Fibroblast of lung (primary cell): ENCODE measurements around the gene CAPZA2. TPM values are rescaled to one million over a fixed set of nuclear protein-coding genes. Genes with fewer than 3 reads are reported as not detected.

Experiments used
- DNase-seq, 2 donors: peaks; one replicate each; pipeline versions ENCODE4 v3.0.0 to v3.0.0-alpha.2; 2010; ENCODE audit warnings: low read depth in 2 of 2
- H2AFZ ChIP-seq: 2 replicates; pipeline ENCODE4 v1.5.1; 2012; ENCODE audit warnings: low read length, control low read depth, inconsistent platforms
- H3K27ac ChIP-seq: 2 replicates; pipeline ENCODE4 v1.5.1; 2011; ENCODE audit warnings: low read length, control low read depth; ENCODE audit not compliant: insufficient read depth
- H3K27me3 ChIP-seq: 2 replicates; pipeline ENCODE4 v1.5.1; 2011; ENCODE audit warnings: mild to moderate bottlenecking, low read length; ENCODE audit not compliant: control insufficient read depth, insufficient read depth
- H3K36me3 ChIP-seq: 2 replicates; pipeline ENCODE4 v1.5.1; 2011; ENCODE audit warnings: low read length; ENCODE audit not compliant: control insufficient read depth, insufficient read depth
- H3K4me1 ChIP-seq: 2 replicates; pipeline ENCODE4 v1.5.1; 2011; ENCODE audit warnings: low read length; ENCODE audit not compliant: control insufficient read depth, insufficient read depth; ENCODE audit errors: extremely low read depth
- H3K4me2 ChIP-seq: 2 replicates; pipeline ENCODE4 v1.5.1; 2011; ENCODE audit warnings: low read length, control low read depth; ENCODE audit not compliant: insufficient read depth; ENCODE audit errors: extremely low read depth
- H3K4me3 ChIP-seq, 4 experiments: fragments of 200-600 bp in 1 of 4; sonication (generic) in 1 of 4; replicated peaks in 1 of 4; 2 replicates each; pipeline ENCODE4 v1.5.1; 2011 to 2016; ENCODE audit warnings: low read length in 4 of 4, low read depth in 3 of 4, mild to moderate bottlenecking in 3 of 4, control low read depth in 2 of 4, inconsistent platforms in 1 of 4, mixed read lengths in 1 of 4; ENCODE audit not compliant: insufficient read depth in 1 of 4; ENCODE audit errors: control extremely low read depth in 1 of 4
- H3K79me2 ChIP-seq: 2 replicates; pipeline ENCODE4 v1.5.1; 2012; ENCODE audit warnings: mild to moderate bottlenecking, low read length, inconsistent platforms; ENCODE audit not compliant: control insufficient read depth, insufficient read depth
- H3K9ac ChIP-seq: 2 replicates; pipeline ENCODE4 v1.5.1; 2011; ENCODE audit warnings: mild to moderate bottlenecking, low read length, control low read depth; ENCODE audit not compliant: insufficient read depth
- H3K9me3 ChIP-seq: 2 replicates; pipeline ENCODE4 v1.5.1; 2012; ENCODE audit warnings: low read depth, low read length; ENCODE audit not compliant: control insufficient read depth, insufficient read depth
- H4K20me1 ChIP-seq: 2 replicates; pipeline ENCODE4 v1.5.1; 2011; ENCODE audit warnings: low read length; ENCODE audit not compliant: control insufficient read depth, insufficient read depth; ENCODE audit errors: extremely low read depth
- EZH2 ChIP-seq: IDR thresholded peaks from 2 replicates; pipeline ENCODE4 v1.5.1; 2012; ENCODE audit warnings: low read length, control low read depth, mild to moderate bottlenecking; ENCODE audit errors: missing control alignments
- polyA plus RNA-seq, 2 donors: library from polyadenylated mRNA; depleted of rRNA in 1 of 2; stranded (reverse) in 1 of 2; unstranded in 1 of 2; fragments of >200 nt; gene quantifications; 2 replicates each; pipeline ENCODE4 v1.2.1, GENCODE V29; 2011 to 2012; ENCODE audit warnings: missing spikeins in 1 of 2
- total RNA-seq: library from RNA; depleted of rRNA; stranded (reverse); fragments of >200 nt; gene quantifications from 2 replicates; pipeline ENCODE4 v1.2.1, GENCODE V29; 2014
- TF ChIP-seq, protein P1 (sequence below), 2 donors: IDR thresholded peaks in 1 of 2; conservative IDR thresholded peaks in 1 of 2; 1 replicate in 1 of 2; 2 replicates in 1 of 2; pipeline ENCODE4 v1.5.1; 2011 to 2012; ENCODE audit warnings: low read length in 2 of 2, control low read depth in 1 of 2, inconsistent platforms in 1 of 2, low read depth in 1 of 2, mild to moderate bottlenecking in 1 of 2

The CAPZA2 gene
- total and polyA plus RNA-seq, 2 donors (not counting 1 experiment from before 2014, with no cell fraction given): 123 to 205 TPM

DNA sequence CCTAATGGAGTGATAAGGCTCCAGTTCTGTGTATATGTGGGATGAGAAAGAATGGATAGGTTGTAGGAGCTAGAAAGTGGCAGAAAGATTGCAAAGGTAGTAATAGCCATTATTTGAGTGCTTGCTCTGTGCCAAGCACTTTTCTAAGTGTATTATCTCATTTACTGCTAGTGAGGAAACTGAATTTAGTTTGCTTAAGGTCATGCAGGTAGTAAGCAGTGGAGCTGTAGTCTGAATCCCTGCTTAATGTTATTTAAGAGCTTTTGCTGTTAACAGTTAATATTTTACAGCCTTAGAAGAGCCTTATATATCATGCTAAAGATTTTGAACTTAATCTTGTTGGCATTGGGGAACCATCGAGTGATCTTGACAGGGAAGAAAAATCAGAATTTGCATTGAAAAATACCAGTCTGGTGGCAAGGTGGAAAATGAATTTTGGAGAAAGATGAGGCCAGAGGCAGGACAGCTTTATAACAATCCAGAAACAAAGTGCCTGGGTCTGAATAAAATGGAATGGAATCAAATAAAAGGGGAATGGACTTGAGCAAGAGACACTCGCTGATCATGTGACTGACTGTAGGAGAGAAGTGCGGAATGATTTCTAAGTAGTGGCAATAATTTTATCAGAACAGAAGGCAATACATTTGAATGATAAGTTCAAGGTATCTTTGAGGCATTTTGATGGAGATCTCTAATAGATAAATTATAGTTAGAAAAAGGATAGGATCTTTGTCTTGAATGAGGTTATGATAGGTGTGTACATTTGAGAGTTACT is 15.2 kb downstream of the CAPZA2 start:
- H4K20me1 ChIP-seq: no peaks in the 10 kb centered on the region
- DNase-seq: no peak

DNA sequence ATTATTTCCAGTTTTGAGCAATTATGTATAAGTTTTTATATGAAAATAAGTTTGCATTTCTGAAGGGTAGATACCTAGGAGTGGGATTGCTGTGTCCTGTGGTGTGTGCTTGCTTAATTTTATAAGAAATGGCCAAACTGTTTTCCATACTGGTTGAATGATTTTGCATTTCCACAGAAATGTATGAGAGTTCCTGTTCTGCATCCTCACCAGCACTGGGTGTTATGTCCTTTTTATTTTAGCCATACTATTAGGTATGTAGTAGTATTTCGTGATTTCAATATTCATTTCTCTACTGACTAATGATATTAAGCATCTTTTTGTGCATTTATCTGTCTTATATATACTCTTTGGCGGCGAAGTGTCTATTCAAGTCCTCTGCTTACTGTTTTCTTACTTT is 22.3 kb downstream of the CAPZA2 start:
- H3K27ac ChIP-seq: no peak overlapping the region
- no peak overlapping the region for H2AFZ ChIP-seq
- H3K4me2 ChIP-seq: no peak overlapping the region
- H3K4me3 ChIP-seq: no peak overlapping the region
- no peaks in the 10 kb centered on the region for H3K4me1 ChIP-seq
- H3K9ac ChIP-seq: no peak overlapping the region
- no peaks in the 10 kb centered on the region for H3K36me3 ChIP-seq
- TF ChIP-seq, protein P1, sequence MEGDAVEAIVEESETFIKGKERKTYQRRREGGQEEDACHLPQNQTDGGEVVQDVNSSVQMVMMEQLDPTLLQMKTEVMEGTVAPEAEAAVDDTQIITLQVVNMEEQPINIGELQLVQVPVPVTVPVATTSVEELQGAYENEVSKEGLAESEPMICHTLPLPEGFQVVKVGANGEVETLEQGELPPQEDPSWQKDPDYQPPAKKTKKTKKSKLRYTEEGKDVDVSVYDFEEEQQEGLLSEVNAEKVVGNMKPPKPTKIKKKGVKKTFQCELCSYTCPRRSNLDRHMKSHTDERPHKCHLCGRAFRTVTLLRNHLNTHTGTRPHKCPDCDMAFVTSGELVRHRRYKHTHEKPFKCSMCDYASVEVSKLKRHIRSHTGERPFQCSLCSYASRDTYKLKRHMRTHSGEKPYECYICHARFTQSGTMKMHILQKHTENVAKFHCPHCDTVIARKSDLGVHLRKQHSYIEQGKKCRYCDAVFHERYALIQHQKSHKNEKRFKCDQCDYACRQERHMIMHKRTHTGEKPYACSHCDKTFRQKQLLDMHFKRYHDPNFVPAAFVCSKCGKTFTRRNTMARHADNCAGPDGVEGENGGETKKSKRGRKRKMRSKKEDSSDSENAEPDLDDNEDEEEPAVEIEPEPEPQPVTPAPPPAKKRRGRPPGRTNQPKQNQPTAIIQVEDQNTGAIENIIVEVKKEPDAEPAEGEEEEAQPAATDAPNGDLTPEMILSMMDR (conservative IDR thresholded peaks at IDR 0.05 in 1 of 2, IDR thresholded peaks at IDR 0.05 in 1 of 2; ENCODE audit: low read depth in 1 of 2, low read length in 2 of 2): no peak
- no peak for TF ChIP-seq EZH2
- DNase-seq: no peak
- H4K20me1 ChIP-seq: no peaks in the 10 kb centered on the region
- H3K9me3 ChIP-seq: no peaks in the 10 kb centered on the region
- H3K27me3 ChIP-seq: no peaks in the 10 kb centered on the region
- H3K79me2 ChIP-seq: peaks cover 76% of the 10 kb centered on the region

More for the DNA sequence above, 15.2 kb downstream of the CAPZA2 start:
- H3K9me3 ChIP-seq: no peaks in the 10 kb centered on the region
- H3K27me3 ChIP-seq: no peaks in the 10 kb centered on the region
- H3K36me3 ChIP-seq: no peaks in the 10 kb centered on the region
- peaks cover 84% of the 10 kb centered on the region for H3K79me2 ChIP-seq
- no peak overlapping the region for H2AFZ ChIP-seq
- no peak overlapping the region for H3K4me3 ChIP-seq
- no peak for TF ChIP-seq EZH2
- TF ChIP-seq, protein P1 (conservative IDR thresholded peaks at IDR 0.05 in 1 of 2, IDR thresholded peaks at IDR 0.05 in 1 of 2; ENCODE audit: low read depth in 1 of 2, low read length in 2 of 2): no peak
- H3K9ac ChIP-seq: no peak overlapping the region
- H3K27ac ChIP-seq: no peak overlapping the region
- no peaks in the 10 kb centered on the region for H3K4me1 ChIP-seq
- no peak overlapping the region for H3K4me2 ChIP-seq

DNA sequence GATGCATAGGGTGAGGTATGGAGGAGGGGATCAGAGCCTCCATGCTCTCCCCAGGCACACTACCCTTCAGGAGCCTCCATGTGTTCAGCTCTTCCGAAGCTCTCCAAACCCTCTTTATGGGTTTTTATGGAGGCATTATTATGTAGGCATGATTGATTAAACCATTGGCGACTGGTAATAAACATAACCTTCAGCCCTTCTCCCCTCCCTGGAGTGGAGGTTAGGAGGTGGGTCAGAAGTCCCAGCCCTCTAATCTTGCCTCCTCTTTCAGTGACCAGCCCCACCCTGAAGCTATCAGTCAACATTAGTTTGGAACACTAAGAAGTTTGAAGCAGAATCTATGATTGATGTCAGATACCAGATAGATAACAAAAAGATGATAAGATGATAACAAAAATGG is 23.3 kb downstream of the CAPZA2 start:
- no peak overlapping the region for H3K9ac ChIP-seq
- H3K4me1 ChIP-seq: no peaks in the 10 kb centered on the region
- no peak overlapping the region for H3K4me2 ChIP-seq
- H3K36me3 ChIP-seq: no peaks in the 10 kb centered on the region
- H3K27me3 ChIP-seq: no peaks in the 10 kb centered on the region
- no peak for DNase-seq
- H3K9me3 ChIP-seq: no peaks in the 10 kb centered on the region
- TF ChIP-seq EZH2: no peak
- TF ChIP-seq, protein P1 (conservative IDR thresholded peaks at IDR 0.05 in 1 of 2, IDR thresholded peaks at IDR 0.05 in 1 of 2; ENCODE audit: low read depth in 1 of 2, low read length in 2 of 2): no peak
- H2AFZ ChIP-seq: no peak overlapping the region
- peaks cover 69% of the 10 kb centered on the region for H3K79me2 ChIP-seq
- H3K27ac ChIP-seq: no peak overlapping the region
- no peak overlapping the region for H3K4me3 ChIP-seq
- no peaks in the 10 kb centered on the region for H4K20me1 ChIP-seq
